SK-MEL-5 (cell line): ENCODE data around the gene SLCO2A1. TPM values are rescaled to one million over a fixed set of nuclear protein-coding genes. Genes with fewer than 3 reads are reported as not detected.

Experiments used
- DNase-seq: peaks from one replicate; pipeline ENCODE4 v3.0.0-alpha.2; 2016; ENCODE audit warnings: low read depth, low spot score
- in situ Hi-C: cut with HindIII; loops from 2 replicates; pipeline ENCODE4 v1.10.0; 2016; ENCODE audit warnings: low sequenced_read_pairs, high pct_unique_total_duplicates, low pct_unique_long_range_greater_than_20kb
- total RNA-seq: library from RNA; depleted of rRNA; stranded (reverse); fragments of >200 nt; shearing (Covaris generic); gene quantifications from 2 replicates; pipeline ENCODE4 v1.2.3, GENCODE V29; 2014

Gene SLCO2A1
- total RNA-seq, 1 experiment from 2014 or later: not detected

- DNase-seq: no peak
- in situ Hi-C loops: no loop called here
Observed at GRCh38 chr3:134065252-134066157, 35.8 kb upstream of the SLCO2A1 start.

GRCh38 chr3:134064081-134064480 is 34.4 kb upstream of the SLCO2A1 start:
- DNase-seq: no peak
- in situ Hi-C loops: no loop called here

- DNase-seq: no peak
- in situ Hi-C loops: no loop called here
Observed at GRCh38 chr3:134061401-134061800, 31.7 kb upstream of the SLCO2A1 start.

GRCh38 chr3:134060561-134061385 is 31.0 kb upstream of the SLCO2A1 start:
- DNase-seq: no peak
- in situ Hi-C loops: no loop called here

GRCh38 chr3:134059671-134060560 is 30.2 kb upstream of the SLCO2A1 start:
- in situ Hi-C loops: no loop called here
- DNase-seq: no peak

- DNase-seq: no peak
- in situ Hi-C loops: no loop called here
Observed at GRCh38 chr3:134059035-134059601, 29.4 kb upstream of the SLCO2A1 start.

GRCh38 chr3:134057654-134058110 is 28.0 kb upstream of the SLCO2A1 start:
- DNase-seq: no peak
- in situ Hi-C loops: no loop called here

GRCh38 chr3:134057006-134057653 is 27.4 kb upstream of the SLCO2A1 start:
- no peak for DNase-seq
- in situ Hi-C loops: no loop called here

- in situ Hi-C loops: no loop called here
- no peak for DNase-seq
Observed at GRCh38 chr3:134056464-134056891, 26.8 kb upstream of the SLCO2A1 start.

- no peak for DNase-seq
- in situ Hi-C loops: no loop called here
Observed at GRCh38 chr3:134055661-134056060, 25.9 kb upstream of the SLCO2A1 start.

- DNase-seq: no peak
- in situ Hi-C loops: no loop called here
Observed at GRCh38 chr3:134054881-134055280, 25.2 kb upstream of the SLCO2A1 start.

GRCh38 chr3:134054231-134054630 is 24.5 kb upstream of the SLCO2A1 start:
- in situ Hi-C loops: no loop called here
- no peak for DNase-seq

GRCh38 chr3:134052370-134052769 is 22.6 kb upstream of the SLCO2A1 start:
- in situ Hi-C loops: no loop called here
- DNase-seq: no peak

GRCh38 chr3:134049676-134050075 is 20.0 kb upstream of the SLCO2A1 start:
- no peak for DNase-seq
- in situ Hi-C loops: no loop called here

GRCh38 chr3:134048278-134048996 is 18.7 kb upstream of the SLCO2A1 start:
- no peak for DNase-seq
- in situ Hi-C loops: no loop called here

- no peak for DNase-seq
- in situ Hi-C loops: no loop called here
Observed at GRCh38 chr3:134044459-134044858, 14.7 kb upstream of the SLCO2A1 start.
